Measurements from ENCODE around the gene CORO1A.
"Not testable (repeated sequence)": the region's sequence is repeated elsewhere in the genome, so short reads cannot be mapped to it uniquely, and the experiment has no call there.

DNA sequence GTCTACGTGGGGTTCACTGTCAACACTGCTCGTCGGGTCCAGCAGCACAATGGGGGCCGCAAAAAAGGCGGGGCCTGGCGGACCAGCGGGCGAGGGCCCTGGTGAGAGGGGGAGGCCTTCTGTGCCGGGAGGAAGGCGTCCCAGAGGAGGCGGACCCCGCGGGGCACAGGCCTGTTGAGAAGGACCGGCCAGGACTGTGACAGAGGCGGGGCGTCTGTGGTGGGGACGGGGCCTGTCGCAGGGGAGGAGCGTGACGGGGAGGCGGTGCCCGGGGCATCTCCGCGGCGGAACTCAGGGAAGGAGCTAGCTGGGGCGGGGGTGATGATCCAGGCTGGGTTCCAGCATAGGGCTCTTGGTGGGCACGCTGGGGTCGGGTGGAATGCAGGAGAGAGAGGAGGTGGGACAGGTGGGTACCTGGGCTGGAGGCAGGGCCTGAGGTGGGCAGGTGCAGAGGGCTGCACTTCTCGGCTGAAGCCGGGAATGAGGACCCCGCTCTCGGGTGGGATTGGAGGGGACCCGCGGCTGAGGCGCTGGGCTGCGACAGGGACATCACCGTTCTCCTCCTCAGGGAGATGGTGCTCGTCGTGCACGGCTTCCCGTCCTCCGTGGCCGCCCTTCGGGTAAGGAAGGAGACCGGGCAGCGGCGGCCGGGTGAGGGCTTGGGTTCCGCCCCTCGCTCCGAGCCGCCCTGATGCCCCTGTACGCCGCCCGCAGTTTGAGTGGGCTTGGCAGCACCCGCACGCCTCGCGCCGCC, 10.9 kb downstream of the CORO1A start:
- not testable (repeated sequence) for TF ChIP-seq EZH2 (IDR thresholded peaks at IDR 0.05); POLR2AphosphoS5 (IDR thresholded peaks at IDR 0.05; ENCODE audit: borderline replicate concordance, low read depth, low read length)

All from SK-N-MC (cell line).